Vagina (tissue), 2 donors: ENCODE data around the gene SLC12A7. TPM values are rescaled to one million over a fixed set of nuclear protein-coding genes. Genes with fewer than 3 reads are reported as not detected.

Source experiments
- DNase-seq, 2 donors: peaks; one replicate each; pipeline ENCODE4 v3.0.0-alpha.2; 2017; ENCODE audit errors: extremely low spot score in 2 of 2
- H3K27ac ChIP-seq: fragments of 200-600 bp; sonication (generic); one replicate; pipeline ENCODE4 v1.5.1; 2019
- H3K27me3 ChIP-seq: fragments of 200-600 bp; sonication (generic); one replicate; pipeline ENCODE4 v1.5.1; 2019
- H3K36me3 ChIP-seq, 2 donors: fragments of 200-600 bp; sonication (generic); one replicate each; pipeline ENCODE4 v1.5.1; 2017 to 2019
- H3K4me1 ChIP-seq: fragments of 200-600 bp; sonication (generic); one replicate; pipeline ENCODE4 v1.5.1; 2019
- H3K4me3 ChIP-seq, 2 donors: fragments of 200-600 bp; sonication (generic); 1 replicate in 1 of 2; 2 replicates in 1 of 2; pipeline ENCODE4 v1.5.1; 2016 to 2019
- H3K9me3 ChIP-seq: fragments of 200-600 bp; sonication (generic); one replicate; pipeline ENCODE4 v1.5.1; 2019
- CTCF ChIP-seq, 3 experiments: fragments of 450-650 bp in 2 of 3; fragments of 200-600 bp in 1 of 3; sonication (generic) in 1 of 3; IDR thresholded peaks; one replicate each; pipeline ENCODE4 v1.5.1; 2017 to 2019; ENCODE audit warnings: antibody characterized with exemption in 3 of 3, mild to moderate bottlenecking in 2 of 3, moderate library complexity in 2 of 3
- POLR2A ChIP-seq, 2 donors: fragments of 450-650 bp; IDR thresholded peaks; one replicate each; pipeline ENCODE4 v1.6.1; 2017; ENCODE audit warnings: antibody characterized with exemption in 2 of 2, mild to moderate bottlenecking in 2 of 2, moderate library complexity in 2 of 2
- POLR2AphosphoS5 ChIP-seq, 2 donors: sonication (generic); formaldehyde crosslinking; IDR thresholded peaks; one replicate each; pipeline ENCODE4 v1.9.0; 2017; ENCODE audit warnings: antibody characterized with exemption in 2 of 2, mild to moderate bottlenecking in 2 of 2, low read depth in 1 of 2; ENCODE audit not compliant: insufficient read depth in 1 of 2
- intact Hi-C: fragments of 100-400 bp; cut with DNase I; formaldehyde crosslinking; loops from one replicate; pipeline ENCODE4 v1.15.1; 2023
- total RNA-seq: library from RNA; depleted of rRNA; stranded (reverse); fragments of >200 nt; gene quantifications from one replicate; pipeline ENCODE4 v1.2.3, GENCODE V29; 2016

Gene SLC12A7
- total RNA-seq, 1 donor from 2014 or later = 21.6 TPM

- intact Hi-C loops = no loop called here
- Histone ChIP-seq H3K36me3 (no peaks in the 10 kb centered on the region), H3K4me1 (peaks cover 10% of the 10 kb centered on the region), H3K27ac (no peak overlapping the region), H3K9me3 (no peaks in the 10 kb centered on the region), H3K27me3 (no peaks in the 10 kb centered on the region), H3K4me3 (no peak overlapping the region)
- no peak for DNase-seq
- TF ChIP-seq CTCF (IDR thresholded peaks at IDR 0.05) = no peak
- no peak for TF ChIP-seq POLR2AphosphoS5 (IDR thresholded peaks at IDR 0.05; ENCODE audit: insufficient read depth in 1 of 2, low read depth in 1 of 2)
- no peak for TF ChIP-seq POLR2A (IDR thresholded peaks at IDR 0.05)
Observed at GRCh38 chr5:1144638-1145396, 33.0 kb upstream of the SLC12A7 start.

GRCh38 chr5:1144089-1144488 lies 32.2 kb upstream of the SLC12A7 start:
- Histone ChIP-seq H3K4me1 (peaks cover 11% of the 10 kb centered on the region), H3K27ac (no peak overlapping the region), H3K4me3 (no peak overlapping the region), H3K27me3 (no peaks in the 10 kb centered on the region), H3K9me3 (no peaks in the 10 kb centered on the region), H3K36me3 (no peaks in the 10 kb centered on the region)
- intact Hi-C loops = no loop called here
- no peak for TF ChIP-seq CTCF (IDR thresholded peaks at IDR 0.05)
- TF ChIP-seq POLR2A (IDR thresholded peaks at IDR 0.05) = no peak
- no peak for TF ChIP-seq POLR2AphosphoS5 (IDR thresholded peaks at IDR 0.05; ENCODE audit: insufficient read depth in 1 of 2, low read depth in 1 of 2)
- no peak for DNase-seq

DNA sequence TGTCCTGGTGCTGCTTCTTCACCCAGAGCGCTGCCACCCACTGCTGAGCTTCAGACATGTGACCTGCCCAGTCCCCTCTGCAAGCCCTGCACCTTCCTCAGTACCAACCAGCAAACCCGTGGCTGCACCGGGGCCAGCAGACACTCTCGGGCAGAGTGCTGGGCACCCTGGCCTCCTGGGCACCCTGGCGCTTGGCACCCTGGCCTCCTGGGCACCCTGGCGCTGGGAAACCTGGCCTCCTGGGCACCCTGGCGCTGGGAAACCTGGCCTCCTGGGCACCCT lies 31.7 kb upstream of the SLC12A7 start:
- TF ChIP-seq CTCF (IDR thresholded peaks at IDR 0.05) (no peak), POLR2A (IDR thresholded peaks at IDR 0.05) (no peak), POLR2AphosphoS5 (IDR thresholded peaks at IDR 0.05; ENCODE audit: insufficient read depth in 1 of 2, low read depth in 1 of 2) (no peak)
- no peaks in the 10 kb centered on the region for H3K36me3 ChIP-seq

DNA sequence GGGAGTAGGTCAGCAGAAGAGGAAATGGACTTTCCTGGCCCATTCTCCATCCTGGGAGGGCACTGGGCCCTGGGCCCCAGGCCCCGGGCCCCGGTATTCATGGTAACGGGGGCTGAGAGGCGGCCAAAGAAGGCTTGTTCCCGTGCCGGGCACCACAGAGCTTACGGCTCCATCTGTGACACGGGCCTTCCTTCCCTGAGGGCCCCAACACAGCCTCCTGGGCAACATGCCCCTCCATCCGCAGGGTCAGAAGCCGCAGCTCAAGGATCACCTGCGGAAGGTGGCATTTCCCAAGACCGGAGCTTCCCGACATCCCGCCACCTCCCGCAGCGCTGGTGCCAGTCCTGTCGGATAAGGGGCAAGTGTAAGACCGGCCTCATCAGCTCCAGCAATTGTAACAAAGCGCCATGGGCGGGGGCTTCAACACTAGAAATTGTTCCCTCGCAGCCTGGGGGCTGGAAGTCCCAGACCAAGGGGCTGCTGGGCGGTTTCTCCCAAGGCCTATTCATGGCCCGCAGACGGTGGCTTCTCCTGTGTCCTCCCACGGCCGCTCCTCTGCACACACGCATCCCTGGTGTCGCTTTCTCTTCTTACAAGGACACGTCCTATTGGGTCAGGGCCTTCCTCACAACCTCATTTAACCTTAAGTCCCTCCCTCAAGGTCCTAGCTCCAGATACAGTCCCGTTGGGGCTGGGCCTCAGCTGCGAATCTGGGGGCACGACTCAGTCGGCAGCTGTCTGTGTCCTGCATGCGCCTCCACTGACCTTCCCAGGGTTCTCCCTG lies 31.2 kb upstream of the SLC12A7 start:
- no peak for DNase-seq
- H3K4me1 ChIP-seq = peaks cover 11% of the 10 kb centered on the region
- H3K9me3 ChIP-seq = no peaks in the 10 kb centered on the region
- TF ChIP-seq POLR2A (IDR thresholded peaks at IDR 0.05) (no peak), CTCF (IDR thresholded peaks at IDR 0.05) (no peak), POLR2AphosphoS5 (IDR thresholded peaks at IDR 0.05; ENCODE audit: insufficient read depth in 1 of 2, low read depth in 1 of 2) (no peak)
- intact Hi-C loops = no loop called here
- no peaks in the 10 kb centered on the region for H3K36me3 ChIP-seq
- H3K27ac ChIP-seq = no peak overlapping the region
- no peak overlapping the region for H3K4me3 ChIP-seq
- no peaks in the 10 kb centered on the region for H3K27me3 ChIP-seq

More for the DNA sequence above, 31.7 kb upstream of the SLC12A7 start:
- Histone ChIP-seq H3K4me3 (no peak overlapping the region), H3K9me3 (no peaks in the 10 kb centered on the region), H3K27ac (no peak overlapping the region), H3K4me1 (peaks cover 11% of the 10 kb centered on the region), H3K27me3 (no peaks in the 10 kb centered on the region)
- DNase-seq = no peak
- intact Hi-C loops = no loop called here

DNA sequence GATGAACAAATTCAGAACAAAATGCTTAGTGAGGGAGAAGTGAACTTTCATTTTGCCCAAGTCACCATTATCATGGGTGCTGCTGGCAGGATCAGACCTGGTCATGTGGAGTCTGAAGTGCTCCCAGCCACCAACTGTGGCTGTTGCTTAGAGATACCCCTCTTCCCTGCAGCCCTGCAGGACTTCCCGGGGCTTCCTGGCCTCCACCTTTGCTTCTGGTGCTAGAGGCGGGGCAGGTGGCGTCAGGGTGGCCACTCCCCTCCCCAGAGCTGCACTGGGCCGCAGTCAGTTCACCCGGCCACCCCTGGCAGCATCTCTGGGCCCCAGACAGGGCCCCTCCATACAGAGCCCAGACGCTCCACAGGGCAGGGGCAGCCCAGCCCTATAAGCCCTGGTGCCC lies 30.0 kb upstream of the SLC12A7 start:
- DNase-seq = no peak
- Histone ChIP-seq H3K36me3 (no peaks in the 10 kb centered on the region), H3K9me3 (no peaks in the 10 kb centered on the region), H3K4me3 (no peak overlapping the region), H3K4me1 (peaks cover 11% of the 10 kb centered on the region), H3K27me3 (no peaks in the 10 kb centered on the region), H3K27ac (no peak overlapping the region)
- TF ChIP-seq POLR2AphosphoS5 (IDR thresholded peaks at IDR 0.05; ENCODE audit: insufficient read depth in 1 of 2, low read depth in 1 of 2) (no peak), CTCF (IDR thresholded peaks at IDR 0.05) (no peak), POLR2A (IDR thresholded peaks at IDR 0.05) (no peak)
- intact Hi-C loops = no loop called here
